Coronary artery (tissue), 2 donors: ENCODE measurements around the gene LYST.

Source experiments
- DNase-seq: peaks from one replicate; pipeline ENCODE4 v3.0.0-alpha.2; 2017; ENCODE audit warnings: low spot score
- H3K27ac ChIP-seq, 2 donors: fragments of 200-600 bp; sonication (generic); one replicate each; pipeline ENCODE4 v1.5.1; 2016 to 2019
- H3K4me3 ChIP-seq: fragments of 200-600 bp; sonication (generic); 2 replicates; pipeline ENCODE4 v1.5.1; 2016; ENCODE audit warnings: mild to moderate bottlenecking, moderate library complexity
- CTCF ChIP-seq: fragments of 200-600 bp; sonication (generic); IDR thresholded peaks from one replicate; pipeline ENCODE4 v1.5.1; 2019; ENCODE audit warnings: antibody characterized with exemption

Gene LYST

GRCh38 chr1:235874261-235874660, 7.6 kb upstream of the LYST start:
- Histone ChIP-seq H3K4me3 (no peak overlapping the region), H3K27ac (no peak overlapping the region)
- no peak for DNase-seq
- TF ChIP-seq CTCF = no peak

GRCh38 chr1:235873571-235873970, 6.9 kb upstream of the LYST start:
- DNase-seq = no peak
- no peak for TF ChIP-seq CTCF
- H3K4me3 ChIP-seq = no peak overlapping the region
- no peak overlapping the region for H3K27ac ChIP-seq

- Histone ChIP-seq H3K27ac (no peak overlapping the region), H3K4me3 (no peak overlapping the region)
- no peak for TF ChIP-seq CTCF
- DNase-seq = no peak
These were observed 6.3 kb upstream of the LYST start for GRCh38 chr1:235873045-235873444.

- no peak for DNase-seq
- no peak for TF ChIP-seq CTCF
- Histone ChIP-seq H3K4me3 (no peak overlapping the region), H3K27ac (no peak overlapping the region)
These were observed 5.6 kb upstream of the LYST start for GRCh38 chr1:235872270-235872669.

GRCh38 chr1:235867903-235868469, 1.3 kb upstream of the LYST start:
- Histone ChIP-seq H3K4me3 (peak overlapping the region; percentile 99), H3K27ac (peak overlapping the region; percentile 98 to 100)
- no peak for DNase-seq
- TF ChIP-seq CTCF = no peak

- DNase-seq = peak; percentile 96
These were observed 473 bp upstream of the LYST start for GRCh38 chr1:235866913-235867845.

More at GRCh38 chr1:235866913-235867845, 473 bp upstream of the LYST start:
- Histone ChIP-seq H3K4me3 (peak overlapping the region; percentile 99), H3K27ac (peak overlapping the region; percentile 98 to 100)
- no peak for TF ChIP-seq CTCF
